Esophagus muscularis mucosa (tissue), 3 donors: ENCODE measurements around the gene ATP10A.

Experiments used
- POLR2A ChIP-seq: fragments of 450-650 bp; IDR thresholded peaks from one replicate; pipeline ENCODE4 v1.6.1; 2017; ENCODE audit warnings: antibody characterized with exemption, moderate library complexity, mild to moderate bottlenecking, low read depth
- POLR2AphosphoS5 ChIP-seq, 2 donors: sonication (generic); formaldehyde crosslinking; IDR thresholded peaks; one replicate each; pipeline ENCODE4 v1.6.1; 2017; ENCODE audit warnings: antibody characterized with exemption in 2 of 2
- TF ChIP-seq, protein P1 (sequence below), 3 experiments: fragments of 200-600 bp in 2 of 3; fragments of 450-650 bp in 1 of 3; sonication (generic) in 2 of 3; IDR thresholded peaks; one replicate each; pipeline ENCODE4 v1.5.1; 2017 to 2019; ENCODE audit warnings: antibody characterized with exemption in 3 of 3, mild to moderate bottlenecking in 2 of 3, moderate library complexity in 1 of 3

GRCh38 chr15:25800761-25801515 lies 62.2 kb downstream of the ATP10A start:
- TF ChIP-seq, protein P1, sequence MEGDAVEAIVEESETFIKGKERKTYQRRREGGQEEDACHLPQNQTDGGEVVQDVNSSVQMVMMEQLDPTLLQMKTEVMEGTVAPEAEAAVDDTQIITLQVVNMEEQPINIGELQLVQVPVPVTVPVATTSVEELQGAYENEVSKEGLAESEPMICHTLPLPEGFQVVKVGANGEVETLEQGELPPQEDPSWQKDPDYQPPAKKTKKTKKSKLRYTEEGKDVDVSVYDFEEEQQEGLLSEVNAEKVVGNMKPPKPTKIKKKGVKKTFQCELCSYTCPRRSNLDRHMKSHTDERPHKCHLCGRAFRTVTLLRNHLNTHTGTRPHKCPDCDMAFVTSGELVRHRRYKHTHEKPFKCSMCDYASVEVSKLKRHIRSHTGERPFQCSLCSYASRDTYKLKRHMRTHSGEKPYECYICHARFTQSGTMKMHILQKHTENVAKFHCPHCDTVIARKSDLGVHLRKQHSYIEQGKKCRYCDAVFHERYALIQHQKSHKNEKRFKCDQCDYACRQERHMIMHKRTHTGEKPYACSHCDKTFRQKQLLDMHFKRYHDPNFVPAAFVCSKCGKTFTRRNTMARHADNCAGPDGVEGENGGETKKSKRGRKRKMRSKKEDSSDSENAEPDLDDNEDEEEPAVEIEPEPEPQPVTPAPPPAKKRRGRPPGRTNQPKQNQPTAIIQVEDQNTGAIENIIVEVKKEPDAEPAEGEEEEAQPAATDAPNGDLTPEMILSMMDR (IDR thresholded peaks at IDR 0.05): no peak
- TF ChIP-seq POLR2A (no peak), POLR2AphosphoS5 (IDR thresholded peaks at IDR 0.05) (no peak)
